Right lobe of liver (tissue), 4 donors: ENCODE data around the gene DLG2.

Experiments
- POLR2A ChIP-seq: fragments of 450-650 bp; IDR thresholded peaks from one replicate; pipeline ENCODE4 v1.6.1; 2017; ENCODE audit warnings: antibody characterized with exemption, mild to moderate bottlenecking
- TF ChIP-seq, protein P1 (sequence below), 4 donors: fragments of 200-600 bp in 3 of 4; fragments of 450-650 bp in 1 of 4; IDR thresholded peaks; one replicate each; pipeline versions ENCODE4 v1.5.1 to v1.8.0; 2016 to 2022; ENCODE audit warnings: antibody characterized with exemption in 4 of 4, mild to moderate bottlenecking in 2 of 4
- donor health status: DM: no; HTN: no; CAD: no.
- donor health status: DM: no; HTN: no; CAD: no.
- donor health status: DM: no; HTN: yes; CAD: no.

DNA sequence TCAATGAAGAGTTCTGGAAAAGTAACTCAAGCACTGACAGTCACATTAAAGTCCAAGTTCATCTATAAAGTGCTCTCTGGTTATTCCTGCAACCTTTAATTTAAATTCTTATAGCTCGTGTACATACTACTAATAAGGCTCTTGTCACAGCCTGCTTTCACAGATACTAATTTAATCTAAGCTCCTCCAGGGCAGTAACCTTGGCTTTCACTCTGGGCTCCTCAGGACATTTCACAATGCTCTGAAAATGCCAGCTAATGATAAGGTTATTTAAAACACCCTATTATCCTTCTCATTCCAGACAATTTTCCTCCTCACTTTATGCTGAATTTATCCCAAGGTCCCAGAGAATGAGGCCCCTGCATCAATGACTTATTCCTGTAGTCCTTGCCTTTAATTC is 2098.3 kb downstream of the DLG2 start:
- TF ChIP-seq, protein P1, sequence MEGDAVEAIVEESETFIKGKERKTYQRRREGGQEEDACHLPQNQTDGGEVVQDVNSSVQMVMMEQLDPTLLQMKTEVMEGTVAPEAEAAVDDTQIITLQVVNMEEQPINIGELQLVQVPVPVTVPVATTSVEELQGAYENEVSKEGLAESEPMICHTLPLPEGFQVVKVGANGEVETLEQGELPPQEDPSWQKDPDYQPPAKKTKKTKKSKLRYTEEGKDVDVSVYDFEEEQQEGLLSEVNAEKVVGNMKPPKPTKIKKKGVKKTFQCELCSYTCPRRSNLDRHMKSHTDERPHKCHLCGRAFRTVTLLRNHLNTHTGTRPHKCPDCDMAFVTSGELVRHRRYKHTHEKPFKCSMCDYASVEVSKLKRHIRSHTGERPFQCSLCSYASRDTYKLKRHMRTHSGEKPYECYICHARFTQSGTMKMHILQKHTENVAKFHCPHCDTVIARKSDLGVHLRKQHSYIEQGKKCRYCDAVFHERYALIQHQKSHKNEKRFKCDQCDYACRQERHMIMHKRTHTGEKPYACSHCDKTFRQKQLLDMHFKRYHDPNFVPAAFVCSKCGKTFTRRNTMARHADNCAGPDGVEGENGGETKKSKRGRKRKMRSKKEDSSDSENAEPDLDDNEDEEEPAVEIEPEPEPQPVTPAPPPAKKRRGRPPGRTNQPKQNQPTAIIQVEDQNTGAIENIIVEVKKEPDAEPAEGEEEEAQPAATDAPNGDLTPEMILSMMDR (IDR thresholded peaks at IDR 0.05) = no peak
- TF ChIP-seq POLR2A = no peak
